RWPE2 (cell line): ENCODE results near the gene ABTB2.

Source experiments
- ATAC-seq: fragments of 200-7000 bp; cut with Tn5 transposase; 3 replicates; pipeline ENCODE4 v1.9.1; 2021; ENCODE audit warnings: low read depth
- DNase-seq: peaks from one replicate; pipeline ENCODE4 v3.0.0-alpha.2; 2020; ENCODE audit warnings: low spot score
- H3K27ac ChIP-seq: fragments of 450-650 bp; 2 replicates; pipeline ENCODE4 v1.5.1; 2017; ENCODE audit warnings: mild to moderate bottlenecking; ENCODE audit not compliant: poor library complexity, severe bottlenecking
- H3K27me3 ChIP-seq: fragments of 250-450 bp; sonication (Bioruptor Pico); 2 replicates; pipeline ENCODE4 v1.5.1; 2021; ENCODE audit warnings: mild to moderate bottlenecking, moderate library complexity; ENCODE audit not compliant: insufficient read depth, poor library complexity, severe bottlenecking
- H3K36me3 ChIP-seq: fragments of 250-450 bp; sonication (Bioruptor Pico); 2 replicates; pipeline ENCODE4 v1.5.1; 2020; ENCODE audit warnings: low read depth, mild to moderate bottlenecking, moderate library complexity
- H3K4me1 ChIP-seq: fragments of 250-450 bp; sonication (Bioruptor Pico); 2 replicates; pipeline ENCODE4 v1.5.1; 2021; ENCODE audit warnings: mild to moderate bottlenecking, moderate library complexity; ENCODE audit not compliant: insufficient read depth, poor library complexity, severe bottlenecking
- H3K4me3 ChIP-seq: fragments of 250-450 bp; sonication (Bioruptor Pico); 2 replicates; pipeline ENCODE4 v1.5.1; 2021; ENCODE audit warnings: mild to moderate bottlenecking, moderate library complexity; ENCODE audit not compliant: severe bottlenecking
- H3K9me3 ChIP-seq: fragments of 250-450 bp; sonication (Bioruptor Pico); 2 replicates; pipeline ENCODE4 v1.5.1; 2021; ENCODE audit warnings: mild to moderate bottlenecking, moderate library complexity; ENCODE audit not compliant: severe bottlenecking
- CTCF ChIP-seq: fragments of 450-650 bp; IDR thresholded peaks from one replicate; pipeline ENCODE4 v1.5.1; 2017; ENCODE audit warnings: mild to moderate bottlenecking, moderate library complexity; ENCODE audit not compliant: poor library complexity, severe bottlenecking

ABTB2 gene

GRCh38 chr11:34271727-34272126 lies 86.1 kb downstream of the ABTB2 start:
- TF ChIP-seq CTCF: no peak
- H3K4me3 ChIP-seq: no peak overlapping the region
- H3K36me3 ChIP-seq: no peaks in the 10 kb centered on the region
- no peaks in the 10 kb centered on the region for H3K27me3 ChIP-seq
- no peak overlapping the region for H3K27ac ChIP-seq
- DNase-seq (no peak), ATAC-seq (no peak)
- H3K9me3 ChIP-seq: no peaks in the 10 kb centered on the region
- peaks cover 19% of the 10 kb centered on the region for H3K4me1 ChIP-seq

- no peaks in the 10 kb centered on the region for H3K27me3 ChIP-seq
- ATAC-seq: no peak
- H3K27ac ChIP-seq: no peak overlapping the region
- no peak for DNase-seq
- TF ChIP-seq CTCF: no peak
- H3K4me1 ChIP-seq: peaks cover 20% of the 10 kb centered on the region
- H3K36me3 ChIP-seq: no peaks in the 10 kb centered on the region
- H3K4me3 ChIP-seq: no peak overlapping the region
- H3K9me3 ChIP-seq: no peaks in the 10 kb centered on the region
Observed at GRCh38 chr11:34270711-34271110, 87.1 kb downstream of the ABTB2 start.

GRCh38 chr11:34269694-34270245 lies 88.0 kb downstream of the ABTB2 start:
- DNase-seq (no peak), ATAC-seq (no peak)
- Histone ChIP-seq H3K4me3 (no peak overlapping the region), H3K36me3 (no peaks in the 10 kb centered on the region), H3K4me1 (peaks cover 12% of the 10 kb centered on the region), H3K9me3 (no peaks in the 10 kb centered on the region), H3K27me3 (no peaks in the 10 kb centered on the region), H3K27ac (no peak overlapping the region)
- TF ChIP-seq CTCF: no peak

- Histone ChIP-seq H3K36me3 (no peaks in the 10 kb centered on the region), H3K4me1 (peaks cover 6% of the 10 kb centered on the region), H3K27ac (no peak overlapping the region), H3K9me3 (no peaks in the 10 kb centered on the region), H3K4me3 (no peak overlapping the region), H3K27me3 (no peaks in the 10 kb centered on the region)
- DNase-seq (no peak), ATAC-seq (no peak)
- no peak for TF ChIP-seq CTCF
Observed at GRCh38 chr11:34268906-34269430, 88.8 kb downstream of the ABTB2 start.

GRCh38 chr11:34267417-34267816 lies 90.4 kb downstream of the ABTB2 start:
- H3K4me1 ChIP-seq: peaks cover 21% of the 10 kb centered on the region
- H3K36me3 ChIP-seq: no peaks in the 10 kb centered on the region
- DNase-seq: no peak
- no peaks in the 10 kb centered on the region for H3K9me3 ChIP-seq
- TF ChIP-seq CTCF: no peak
- no peak overlapping the region for H3K4me3 ChIP-seq
- H3K27ac ChIP-seq: peak overlapping the region; percentile 29
- no peaks in the 10 kb centered on the region for H3K27me3 ChIP-seq
- ATAC-seq: no peak
